ENCODE results near the gene WBP1L.
"Not testable (repeated sequence)": the region's sequence is repeated elsewhere in the genome, so short reads cannot be mapped to it uniquely, and the experiment has no call there.

Gene WBP1L

GRCh38 chr10:102723989-102724388, 19.8 kb upstream of the WBP1L start:
- no peak for DNase-seq (ENCODE audit: low read depth in 2 of 2)

GRCh38 chr10:102726274-102726673, 17.5 kb upstream of the WBP1L start:
- no peak for DNase-seq (ENCODE audit: low read depth in 2 of 2)

DNA sequence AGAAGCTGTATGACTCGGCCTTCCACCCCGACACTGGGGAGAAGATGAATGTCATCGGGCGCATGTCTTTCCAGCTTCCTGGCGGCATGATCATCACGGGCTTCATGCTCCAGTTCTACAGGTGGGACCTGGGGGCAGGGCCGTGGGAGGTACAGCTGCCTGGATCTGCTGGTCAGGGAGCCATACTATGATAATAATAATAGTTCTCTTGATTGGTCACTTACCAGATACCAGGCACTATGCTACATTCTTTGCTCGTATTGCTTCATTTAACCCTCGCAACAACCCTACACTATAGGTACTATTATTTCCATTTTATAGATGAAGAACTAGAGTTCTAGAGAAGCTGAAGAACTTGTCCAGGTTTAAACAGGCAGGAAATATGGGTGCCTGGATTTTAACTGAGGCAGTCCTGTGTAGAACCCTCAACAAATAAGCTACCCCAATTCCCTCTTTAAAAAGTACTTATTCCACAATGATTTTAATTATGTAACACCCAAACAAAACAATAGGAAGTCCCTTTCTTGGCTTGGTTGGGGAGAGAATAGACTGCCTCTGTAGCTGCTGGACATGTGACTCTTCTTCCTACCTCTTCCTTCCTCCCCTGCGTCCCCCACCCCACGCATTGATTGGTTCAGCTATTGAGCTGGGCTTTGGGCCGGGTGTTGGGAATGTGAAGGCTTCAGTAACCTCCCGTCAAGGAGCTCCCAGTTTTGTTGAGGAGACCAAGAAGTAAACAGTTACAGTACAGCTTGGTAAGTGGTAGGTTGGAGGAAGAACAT, 16.5 kb upstream of the WBP1L start:
- DNase-seq (ENCODE audit: low read depth in 2 of 2) = no peak

- DNase-seq (ENCODE audit: low read depth in 2 of 2) = peak; percentile 32 to 45
Observed at GRCh38 chr10:102729029-102730026, 14.4 kb upstream of the WBP1L start.

GRCh38 chr10:102731222-102731800, 12.4 kb upstream of the WBP1L start:
- no peak for DNase-seq (ENCODE audit: low read depth in 2 of 2)

- DNase-seq (ENCODE audit: low read depth in 2 of 2) = no peak
Observed at GRCh38 chr10:102732661-102733060, 11.1 kb upstream of the WBP1L start.

DNA sequence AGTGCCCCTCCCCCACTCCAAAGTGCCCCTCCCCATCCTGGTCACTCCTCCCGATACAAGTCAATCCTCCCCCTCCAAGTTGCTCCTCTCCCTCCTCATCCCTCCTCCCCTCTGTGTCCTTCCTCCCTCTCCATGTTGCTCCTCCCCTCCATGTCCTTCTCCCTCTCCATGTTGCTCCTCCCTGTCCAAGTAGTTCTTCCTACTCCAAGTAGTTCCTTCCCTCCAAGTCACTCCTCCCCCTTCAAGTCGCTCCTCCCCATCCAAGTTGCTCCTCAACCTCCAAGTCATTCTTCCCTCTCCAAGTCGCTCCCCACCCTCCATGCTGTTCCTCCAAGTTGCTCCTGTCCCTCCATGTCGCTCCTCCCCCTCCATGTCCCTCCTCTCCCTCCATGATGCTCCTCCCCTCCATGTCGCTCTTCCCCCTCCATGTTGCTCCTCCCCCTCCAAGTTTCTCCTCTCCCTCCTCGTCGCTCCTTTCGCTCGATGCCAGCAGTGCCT, 8.6 kb upstream of the WBP1L start:
- no peak for DNase-seq (ENCODE audit: low read depth in 2 of 2)

GRCh38 chr10:102738692-102739121, 5.0 kb upstream of the WBP1L start:
- DNase-seq (ENCODE audit: low read depth in 2 of 2) = no peak

DNA sequence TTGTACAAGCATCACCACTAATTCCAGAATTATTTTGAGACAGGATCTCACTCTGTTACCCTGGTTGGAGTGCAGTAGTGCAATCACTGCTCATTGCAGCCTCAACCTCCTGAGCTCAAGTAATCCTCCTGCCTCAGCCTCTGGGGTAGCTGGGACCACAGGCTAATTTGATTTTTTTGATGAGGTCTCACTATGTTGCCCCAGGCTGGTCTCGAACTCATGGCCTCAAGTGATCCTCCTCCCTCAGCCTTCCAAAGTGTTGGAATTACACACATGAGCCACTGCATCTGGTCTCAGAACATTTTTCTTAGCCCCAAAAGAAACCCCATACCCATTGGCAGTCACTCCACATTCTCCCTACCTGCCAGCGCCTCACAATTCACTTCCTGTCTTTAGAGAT, 3.5 kb upstream of the WBP1L start:
- no peak for DNase-seq (ENCODE audit: low read depth in 2 of 2)

DNA sequence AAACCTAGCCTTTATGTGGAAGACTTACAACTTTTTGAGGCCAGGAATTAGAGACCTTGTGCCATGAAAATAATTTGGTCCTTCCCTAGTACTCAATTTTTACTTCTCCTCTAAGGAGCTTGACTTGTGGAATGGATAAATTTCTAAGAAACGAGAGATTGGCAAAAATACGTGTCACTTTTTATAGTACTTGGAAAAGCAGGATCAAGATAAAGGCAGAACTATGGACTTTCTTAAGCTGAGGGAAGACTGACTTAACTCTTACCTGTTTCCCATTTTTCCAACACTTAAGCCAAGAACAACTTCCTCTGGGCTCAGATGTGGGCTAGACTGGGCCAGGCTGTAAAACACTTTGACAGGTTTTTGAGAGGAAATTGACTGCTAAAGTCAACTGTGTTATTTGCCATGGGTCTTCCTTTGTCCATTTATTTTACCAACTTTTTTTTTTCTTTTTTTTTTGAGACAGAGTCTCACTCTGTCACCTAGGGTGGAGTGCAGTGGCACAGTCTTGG, 2.0 kb upstream of the WBP1L start:
- DNase-seq (ENCODE audit: low read depth in 2 of 2) = no peak

DNA sequence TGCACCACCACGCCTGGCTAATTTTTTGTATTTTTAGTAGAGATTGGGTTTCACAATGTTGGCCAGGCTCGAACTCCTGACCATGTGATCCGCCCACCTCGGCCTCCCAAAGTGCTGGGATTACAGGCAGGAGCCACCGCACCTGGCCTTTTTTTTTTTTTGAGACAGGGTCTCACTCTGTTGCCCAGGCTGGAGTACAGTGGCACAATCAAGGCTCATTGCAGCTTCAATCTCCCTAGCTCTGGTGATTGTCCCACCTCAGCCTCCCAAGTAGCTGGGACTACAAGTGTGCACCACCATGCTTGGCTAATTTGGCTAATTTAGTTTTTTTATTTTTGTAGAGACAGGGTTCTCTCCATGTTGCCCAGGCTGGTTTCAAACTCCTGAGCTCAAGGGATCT, 1.4 kb upstream of the WBP1L start:
- not testable (repeated sequence) for DNase-seq (ENCODE audit: low read depth in 2 of 2)

DNA sequence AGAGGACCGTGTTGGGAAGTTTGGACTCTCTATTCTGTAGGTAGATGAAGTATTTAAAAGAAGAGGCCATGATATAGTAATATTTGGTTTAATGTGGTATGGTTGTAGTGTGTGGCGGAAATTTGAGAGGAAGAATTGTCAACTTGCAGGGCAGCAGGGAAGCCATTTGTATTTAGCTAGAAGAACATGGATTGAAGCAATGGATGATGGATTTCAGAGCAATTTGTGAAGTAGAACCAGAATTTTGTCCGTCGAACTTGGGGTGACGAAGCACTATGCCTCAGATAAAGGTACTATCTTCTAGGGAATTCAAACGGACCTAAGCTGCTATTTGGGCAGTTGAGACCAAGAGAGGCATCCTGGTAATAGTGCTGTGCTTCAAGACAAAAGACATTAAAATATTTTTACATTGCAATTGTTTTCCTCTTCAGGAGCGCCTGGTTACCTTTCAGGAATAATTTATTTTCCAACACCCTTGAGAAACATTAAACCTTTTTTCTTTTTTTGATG, 615 bp upstream of the WBP1L start:
- no peak for DNase-seq (ENCODE audit: low read depth in 2 of 2)

DNA sequence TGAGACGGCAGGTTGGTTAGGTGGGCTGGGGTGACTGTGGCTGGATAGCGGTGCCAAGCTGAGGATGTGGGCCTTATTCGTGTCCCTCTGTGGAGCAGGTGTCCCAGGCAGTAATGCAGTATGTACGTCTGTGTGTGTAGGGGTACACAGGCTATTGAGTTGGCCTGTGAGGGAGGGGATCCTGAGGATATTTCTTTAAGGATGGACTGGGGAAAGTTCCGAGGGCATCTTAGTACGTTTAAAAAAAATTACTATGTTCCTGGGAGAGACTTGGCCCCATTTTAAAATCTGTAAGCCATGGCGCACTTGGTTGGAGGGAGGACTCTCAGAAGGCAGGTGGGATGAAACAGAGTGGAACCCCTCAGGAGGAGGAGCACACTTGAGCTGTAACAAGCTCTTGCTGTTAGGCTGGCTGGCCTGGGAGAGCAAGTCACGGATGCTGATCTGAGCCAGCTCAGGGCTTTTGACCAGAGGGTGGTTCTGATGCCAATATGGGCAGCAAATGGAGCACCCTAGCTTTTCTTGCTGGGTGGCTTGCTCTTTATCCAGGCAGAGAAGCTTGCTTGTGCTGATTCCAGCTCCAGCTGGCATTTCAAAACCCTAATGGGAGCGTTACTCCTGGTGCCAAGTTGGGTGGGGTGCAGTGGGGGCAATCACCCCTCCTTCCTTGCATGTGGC, 765 bp downstream of the WBP1L start:
- DNase-seq (ENCODE audit: low read depth in 2 of 2) = no peak

DNA sequence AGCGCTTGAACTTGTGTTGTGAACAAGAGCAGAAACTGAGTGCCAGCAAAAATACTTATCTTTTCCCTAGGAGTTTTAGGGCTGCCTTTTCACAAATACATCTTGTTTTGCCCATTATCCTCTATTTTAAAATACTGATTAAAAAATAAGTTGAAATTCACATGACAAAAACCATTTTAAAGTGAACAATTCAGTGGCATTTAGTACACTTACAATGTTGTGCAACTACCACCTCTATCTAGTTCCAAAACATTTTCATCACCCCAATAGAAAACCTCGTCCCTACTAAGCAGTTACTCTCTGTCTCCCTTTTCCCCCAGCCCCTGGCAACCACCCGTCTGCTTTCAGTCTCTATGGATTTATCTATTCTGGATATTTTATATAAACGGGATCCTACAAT, 1.4 kb downstream of the WBP1L start:
- DNase-seq (ENCODE audit: low read depth in 2 of 2) = no peak

DNA sequence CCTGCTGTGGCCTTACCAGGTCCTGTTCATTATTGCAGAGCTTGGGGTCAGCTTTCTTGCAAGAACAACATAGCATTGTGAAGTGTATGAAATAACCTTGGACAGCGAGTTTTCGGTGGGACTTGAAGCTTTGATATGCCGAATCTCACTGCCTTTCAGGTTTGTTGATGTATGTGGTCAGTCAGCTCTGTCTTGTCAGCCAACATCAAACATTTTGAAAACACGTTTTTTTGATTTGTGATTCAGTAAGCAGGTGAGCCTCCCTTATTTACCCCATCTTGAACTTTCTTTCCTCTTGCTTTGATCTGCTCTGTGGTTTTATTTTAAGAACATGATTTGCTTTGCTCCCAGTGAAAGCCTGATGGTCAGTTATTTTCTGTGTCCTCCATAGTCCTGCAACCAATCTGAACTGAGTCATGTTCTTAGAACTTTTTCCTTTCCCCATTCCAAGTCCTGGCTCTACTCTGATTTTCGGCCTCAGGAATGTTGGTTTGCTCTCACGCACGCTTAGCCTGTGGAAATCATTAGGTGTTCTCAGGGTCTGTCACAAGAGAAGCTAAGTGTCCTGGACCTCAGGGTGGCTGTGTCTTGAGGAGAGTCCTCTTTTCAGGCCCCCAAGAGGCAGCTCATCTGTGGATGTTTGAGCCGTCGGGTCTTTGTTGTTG, 8.7 kb downstream of the WBP1L start:
- DNase-seq (ENCODE audit: low read depth in 2 of 2) = no peak

- DNase-seq (ENCODE audit: low read depth in 2 of 2) = no peak
Observed at GRCh38 chr10:102752934-102753664, 9.4 kb downstream of the WBP1L start.

- no peak for DNase-seq (ENCODE audit: low read depth in 2 of 2)
Observed at GRCh38 chr10:102753718-102754117, 10.0 kb downstream of the WBP1L start.

- no peak for DNase-seq (ENCODE audit: low read depth in 2 of 2)
Observed at GRCh38 chr10:102757323-102757722, 13.6 kb downstream of the WBP1L start.

- no peak for DNase-seq (ENCODE audit: low read depth in 2 of 2)
Observed at GRCh38 chr10:102758240-102758932, 14.6 kb downstream of the WBP1L start.

Data from stimulated activated CD8-positive, alpha-beta memory T cell treated with anti-CD3 and anti-CD28 coated beads, Interleukin-15, amount 100 ng/mL, for 48 hours (primary cell).